MM.1S (cell line): Measurements from ENCODE around the gene ANO2.

Experiments
- DNase-seq: peaks from one replicate; pipeline ENCODE4 v3.0.0-alpha.2; 2015
- H2AFZ ChIP-seq: fragments of 300-600 bp; sonication (generic); 2 replicates; pipeline ENCODE4 v1.6.0; 2016; ENCODE audit warnings: antibody characterized with exemption, low read length
- H3F3A ChIP-seq: fragments of 300-600 bp; sonication (generic); 2 replicates; pipeline ENCODE4 v1.6.1; 2016; ENCODE audit warnings: mild to moderate bottlenecking, antibody characterized with exemption, low read length, moderate library complexity, mixed read lengths; ENCODE audit not compliant: insufficient read depth
- H3K27ac ChIP-seq: fragments of 300-600 bp; sonication (generic); 2 replicates; pipeline ENCODE4 v1.5.1; 2016; ENCODE audit warnings: mild to moderate bottlenecking, low read length
- H3K27me3 ChIP-seq: fragments of 300-600 bp; sonication (generic); replicated peaks from 2 replicates; pipeline ENCODE4 v1.6.0; 2016; ENCODE audit warnings: low read length; ENCODE audit not compliant: insufficient read depth
- H3K36me3 ChIP-seq: fragments of 300-600 bp; sonication (generic); replicated peaks from 2 replicates; pipeline ENCODE4 v1.6.1; 2016; ENCODE audit warnings: mild to moderate bottlenecking, low read length, mixed read lengths; ENCODE audit not compliant: insufficient read depth
- H3K4me1 ChIP-seq: fragments of 300-600 bp; sonication (generic); 2 replicates; pipeline ENCODE4 v1.6.1; 2016; ENCODE audit warnings: low read length, mixed read lengths
- H3K4me2 ChIP-seq: fragments of 300-600 bp; sonication (generic); 2 replicates; pipeline ENCODE4 v1.6.0; 2016; ENCODE audit warnings: low read depth, low read length
- H3K4me3 ChIP-seq: fragments of 300-600 bp; sonication (generic); 2 replicates; pipeline ENCODE4 v1.5.1; 2016; ENCODE audit warnings: low read length, mixed read lengths
- H3K79me2 ChIP-seq: fragments of 300-600 bp; sonication (generic); 2 replicates; pipeline ENCODE4 v1.6.1; 2016; ENCODE audit warnings: mixed run types, low read length, mixed read lengths
- H3K9ac ChIP-seq: fragments of 300-600 bp; sonication (generic); 2 replicates; pipeline ENCODE4 v1.6.1; 2016; ENCODE audit warnings: low read length, mixed read lengths
- H3K9me2 ChIP-seq: fragments of 300-600 bp; sonication (generic); replicated peaks from 2 replicates; pipeline ENCODE4 v1.6.1; 2016; ENCODE audit warnings: mild to moderate bottlenecking, low read length, mixed read lengths; ENCODE audit not compliant: insufficient read depth
- H3K9me3 ChIP-seq: fragments of 300-600 bp; sonication (generic); replicated peaks from 2 replicates; pipeline ENCODE4 v1.6.1; 2016; ENCODE audit warnings: mild to moderate bottlenecking, low read length, mixed read lengths; ENCODE audit not compliant: insufficient read depth
- H4K20me1 ChIP-seq: fragments of 300-600 bp; sonication (generic); 2 replicates; pipeline ENCODE4 v1.6.1; 2016; ENCODE audit warnings: mild to moderate bottlenecking, low read length, moderate library complexity, mixed read lengths; ENCODE audit not compliant: insufficient read depth
- EZH2 ChIP-seq: fragments of 300-600 bp; sonication (generic); optimal IDR thresholded peaks from 2 replicates; pipeline ENCODE3; 2017; ENCODE audit warnings: low read depth, mild to moderate bottlenecking, antibody characterized with exemption, low read length, mixed read lengths
- EZH2phosphoT487 ChIP-seq: fragments of 300-600 bp; sonication (generic); IDR thresholded peaks from 2 replicates; pipeline ENCODE4 v1.6.1; 2018; ENCODE audit warnings: antibody characterized with exemption, low read length
- TF ChIP-seq, protein P1 (sequence below): fragments of 300-600 bp; sonication (generic); IDR thresholded peaks from 2 replicates; pipeline ENCODE4 v1.5.1; 2016; ENCODE audit warnings: antibody characterized with exemption, low read length, mixed read lengths

Gene ANO2

DNA sequence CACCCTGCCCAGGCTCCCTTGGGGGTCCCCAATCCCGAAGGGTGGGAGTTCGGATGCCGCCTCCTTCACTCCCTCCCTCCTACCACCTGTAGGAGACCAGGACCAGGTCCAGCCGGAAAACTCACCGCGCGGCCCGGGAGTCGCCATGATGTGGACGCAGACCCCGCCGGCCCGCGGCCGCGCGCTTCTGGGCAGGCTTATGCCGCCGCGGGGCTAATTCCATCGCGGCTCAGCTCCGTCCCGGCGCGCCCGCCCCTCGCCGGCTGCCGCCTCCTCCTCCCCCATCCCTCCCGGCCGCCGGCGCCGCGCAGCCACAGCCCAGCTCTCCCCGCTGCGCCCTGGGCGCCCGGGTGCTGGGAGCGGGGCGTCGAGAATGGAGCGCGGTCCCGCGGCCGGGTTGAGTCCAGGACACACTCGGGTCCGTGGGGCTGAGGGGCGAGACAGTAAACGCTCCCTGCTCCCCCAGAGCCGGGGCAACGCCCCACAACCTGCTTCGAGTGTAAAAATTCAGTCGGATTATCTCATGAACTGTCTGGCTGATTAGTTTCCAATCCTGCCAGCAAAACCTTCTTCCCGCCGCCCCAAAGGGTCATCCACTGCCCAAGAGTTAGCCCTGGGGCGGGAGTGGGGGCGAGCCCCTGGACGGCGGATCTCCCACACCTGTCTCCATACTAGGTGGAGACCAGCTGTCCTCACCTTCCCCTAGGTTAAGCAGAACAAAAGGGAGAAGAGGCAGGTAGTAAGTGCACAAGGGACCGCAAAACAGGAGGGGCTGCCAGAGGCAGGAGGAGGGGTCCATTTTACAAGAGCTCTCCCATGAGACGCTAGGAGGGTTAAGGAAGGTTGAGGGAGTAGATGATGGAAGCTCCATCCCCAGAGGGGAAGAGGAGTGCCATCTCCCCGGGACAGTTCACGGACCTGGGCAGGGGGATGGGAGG, at the start of gene ANO2:
TSS of gene ANO2 (minus strand) at position 189 of the 938 bp plus-strand sequence. CDS start at position 147, 42 bp downstream.
- Histone ChIP-seq H3K27me3 (peaks cover 22% of the 10 kb centered on the region), H4K20me1 (no peaks in the 10 kb centered on the region), H3K36me3 (no peaks in the 10 kb centered on the region), H3K79me2 (no peaks in the 10 kb centered on the region), H3K27ac (no peak within 1 kb of the TSS), H3K4me1 (no peaks in the 10 kb centered on the region), H2AFZ (peak within 1 kb of the TSS; percentile 78), H3K4me2 (peak within 1 kb of the TSS; percentile 90), H3K9me3 (no peaks in the 10 kb centered on the region), H3K9me2 (no peaks in the 10 kb centered on the region), H3F3A (no peaks in the 10 kb centered on the region), H3K9ac (no peak within 1 kb of the TSS), H3K4me3 (peak within 1 kb of the TSS; percentile 51)
- DNase-seq = peak; percentile 12
- no peak for TF ChIP-seq EZH2phosphoT487
- TF ChIP-seq EZH2 = no peak
- TF ChIP-seq, protein P1, sequence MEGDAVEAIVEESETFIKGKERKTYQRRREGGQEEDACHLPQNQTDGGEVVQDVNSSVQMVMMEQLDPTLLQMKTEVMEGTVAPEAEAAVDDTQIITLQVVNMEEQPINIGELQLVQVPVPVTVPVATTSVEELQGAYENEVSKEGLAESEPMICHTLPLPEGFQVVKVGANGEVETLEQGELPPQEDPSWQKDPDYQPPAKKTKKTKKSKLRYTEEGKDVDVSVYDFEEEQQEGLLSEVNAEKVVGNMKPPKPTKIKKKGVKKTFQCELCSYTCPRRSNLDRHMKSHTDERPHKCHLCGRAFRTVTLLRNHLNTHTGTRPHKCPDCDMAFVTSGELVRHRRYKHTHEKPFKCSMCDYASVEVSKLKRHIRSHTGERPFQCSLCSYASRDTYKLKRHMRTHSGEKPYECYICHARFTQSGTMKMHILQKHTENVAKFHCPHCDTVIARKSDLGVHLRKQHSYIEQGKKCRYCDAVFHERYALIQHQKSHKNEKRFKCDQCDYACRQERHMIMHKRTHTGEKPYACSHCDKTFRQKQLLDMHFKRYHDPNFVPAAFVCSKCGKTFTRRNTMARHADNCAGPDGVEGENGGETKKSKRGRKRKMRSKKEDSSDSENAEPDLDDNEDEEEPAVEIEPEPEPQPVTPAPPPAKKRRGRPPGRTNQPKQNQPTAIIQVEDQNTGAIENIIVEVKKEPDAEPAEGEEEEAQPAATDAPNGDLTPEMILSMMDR = no peak

DNA sequence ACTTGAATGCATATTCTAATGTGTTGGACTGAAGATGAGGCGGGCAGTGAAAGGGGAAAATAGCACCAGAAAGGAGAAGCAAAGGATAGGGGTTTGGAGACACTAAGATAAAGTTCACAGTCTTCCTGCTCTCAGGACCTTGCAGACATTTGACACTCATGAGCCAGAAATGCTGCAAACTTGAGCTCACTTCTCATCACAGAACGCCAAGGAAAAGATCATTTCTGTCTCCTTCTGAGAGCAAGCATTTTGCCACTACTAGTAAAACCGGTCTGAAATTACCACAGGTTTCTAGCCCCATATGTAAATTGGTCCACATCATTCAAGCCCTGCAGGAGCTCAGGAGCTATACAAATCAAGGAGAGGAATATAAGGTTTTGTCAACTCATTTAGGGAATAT, 44.6 kb upstream of the ANO2 start:
- no peaks in the 10 kb centered on the region for H3K36me3 ChIP-seq
- H3K27me3 ChIP-seq = no peaks in the 10 kb centered on the region
- H3K4me1 ChIP-seq = no peaks in the 10 kb centered on the region
- H3F3A ChIP-seq = no peaks in the 10 kb centered on the region
- no peak overlapping the region for H2AFZ ChIP-seq
- H3K4me3 ChIP-seq = no peak overlapping the region
- H4K20me1 ChIP-seq = no peaks in the 10 kb centered on the region
- H3K9ac ChIP-seq = no peak overlapping the region
- TF ChIP-seq EZH2phosphoT487 = no peak
- no peak for TF ChIP-seq EZH2
- TF ChIP-seq, protein P1 = no peak
- H3K79me2 ChIP-seq = no peaks in the 10 kb centered on the region
- no peak overlapping the region for H3K27ac ChIP-seq
- H3K9me3 ChIP-seq = no peaks in the 10 kb centered on the region
- DNase-seq = no peak
- no peaks in the 10 kb centered on the region for H3K9me2 ChIP-seq
- no peak overlapping the region for H3K4me2 ChIP-seq

DNA sequence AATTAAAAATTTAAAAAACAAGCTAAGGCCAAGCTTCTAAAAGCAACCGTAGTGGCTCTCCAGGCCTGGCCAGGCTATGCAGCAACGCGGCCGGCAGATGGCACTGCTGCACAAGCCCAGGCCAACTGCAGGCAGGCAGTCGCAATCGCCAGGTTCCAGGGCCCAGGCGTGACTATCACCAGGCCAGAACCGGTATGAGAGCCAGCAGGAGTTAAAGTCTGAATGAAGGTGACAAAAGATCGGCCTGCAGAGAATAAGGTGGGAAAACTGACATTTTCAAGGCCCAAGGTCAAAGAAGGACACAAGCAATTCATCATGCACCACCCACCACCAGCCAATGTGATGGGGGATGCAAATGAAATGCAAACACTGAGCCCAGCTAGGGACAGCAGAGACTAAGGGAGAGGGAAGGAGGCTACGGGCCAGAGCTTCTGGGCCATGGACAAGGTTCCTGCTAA, 43.6 kb upstream of the ANO2 start:
- peak overlapping the region; percentile 60 for H2AFZ ChIP-seq
- H3K36me3 ChIP-seq = no peaks in the 10 kb centered on the region
- H3K9me3 ChIP-seq = no peaks in the 10 kb centered on the region
- peak overlapping the region; percentile 20; the same call in 1 of the 2 replicates for H3K4me2 ChIP-seq
- H3K9me2 ChIP-seq = no peaks in the 10 kb centered on the region
- H3K4me1 ChIP-seq = no peaks in the 10 kb centered on the region
- H3K27me3 ChIP-seq = no peaks in the 10 kb centered on the region
- H3F3A ChIP-seq = no peaks in the 10 kb centered on the region
- DNase-seq = peak; percentile 79
- H3K9ac ChIP-seq = no peak overlapping the region
- H3K4me3 ChIP-seq = no peak overlapping the region
- no peaks in the 10 kb centered on the region for H4K20me1 ChIP-seq
- H3K27ac ChIP-seq = no peak overlapping the region
- TF ChIP-seq EZH2phosphoT487 = no peak
- TF ChIP-seq, protein P1 = peak; percentile 98
- no peaks in the 10 kb centered on the region for H3K79me2 ChIP-seq
